Measurements from ENCODE around the gene LITAF.
"Not testable (repeated sequence)": the region's sequence is repeated elsewhere in the genome, so short reads cannot be mapped to it uniquely, and the experiment has no call there.

The LITAF gene

DNA sequence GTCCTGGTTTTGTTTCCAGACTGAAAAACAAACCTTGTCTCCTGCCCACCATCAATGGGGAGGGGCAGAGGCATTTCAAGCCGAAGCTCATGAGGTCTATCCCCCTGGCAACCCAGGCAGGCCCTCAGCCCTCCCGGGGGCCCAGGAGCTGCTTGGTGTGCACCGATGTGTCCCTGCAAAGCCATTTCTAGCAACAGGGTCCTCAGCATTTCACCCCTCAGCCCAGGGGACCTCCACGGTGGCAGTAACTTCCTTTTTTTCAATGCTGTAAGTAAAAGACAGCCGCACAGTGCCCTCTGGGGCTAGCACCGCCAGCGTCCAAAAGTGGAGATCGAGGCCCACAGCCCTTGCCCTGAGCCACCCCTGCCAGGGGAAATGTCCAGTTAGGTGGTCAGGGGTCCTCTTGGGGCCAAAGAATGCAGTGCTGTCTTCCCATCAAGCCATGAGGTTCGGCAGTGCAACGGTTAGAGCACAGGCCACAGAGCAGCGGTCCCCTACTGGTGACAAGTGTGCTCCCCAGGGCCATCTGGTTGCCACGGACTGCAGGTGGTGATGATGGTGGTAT lies 79.9 kb downstream of the LITAF start:
- no peaks in the 10 kb centered on the region for H3K4me1 ChIP-seq (ENCODE audit: control insufficient read depth, insufficient read depth, low read length)
- CTCF ChIA-PET: interaction anchor here (0.6 kb wide), 1 partner anchor 12 kb away, joined by 3 read pairs; no protein-coding TSS in a partner anchor
- no peaks in the 10 kb centered on the region for H3K36me3 ChIP-seq (ENCODE audit: control insufficient read depth in 2 of 2, insufficient read depth in 1 of 2, low read length in 2 of 2)
- POLR2A ChIA-PET: no interaction called here
- TF ChIP-seq ZNF624 (tag by site-specific recombination; IDR thresholded peaks at IDR 0.05) (no peak), ZNF768 (tag by site-specific recombination; IDR thresholded peaks at IDR 0.05) (no peak), ZNF561 (tag by site-specific recombination; IDR thresholded peaks at IDR 0.05; ENCODE audit: borderline replicate concordance) (no peak)
- TF ChIP-seq, protein P1, sequence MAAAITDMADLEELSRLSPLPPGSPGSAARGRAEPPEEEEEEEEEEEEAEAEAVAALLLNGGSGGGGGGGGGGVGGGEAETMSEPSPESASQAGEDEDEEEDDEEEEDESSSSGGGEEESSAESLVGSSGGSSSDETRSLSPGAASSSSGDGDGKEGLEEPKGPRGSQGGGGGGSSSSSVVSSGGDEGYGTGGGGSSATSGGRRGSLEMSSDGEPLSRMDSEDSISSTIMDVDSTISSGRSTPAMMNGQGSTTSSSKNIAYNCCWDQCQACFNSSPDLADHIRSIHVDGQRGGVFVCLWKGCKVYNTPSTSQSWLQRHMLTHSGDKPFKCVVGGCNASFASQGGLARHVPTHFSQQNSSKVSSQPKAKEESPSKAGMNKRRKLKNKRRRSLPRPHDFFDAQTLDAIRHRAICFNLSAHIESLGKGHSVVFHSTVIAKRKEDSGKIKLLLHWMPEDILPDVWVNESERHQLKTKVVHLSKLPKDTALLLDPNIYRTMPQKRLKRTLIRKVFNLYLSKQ (tag by site-specific recombination; IDR thresholded peaks at IDR 0.05; ENCODE audit: borderline replicate concordance): no peak
- TF ChIP-seq, protein P2, sequence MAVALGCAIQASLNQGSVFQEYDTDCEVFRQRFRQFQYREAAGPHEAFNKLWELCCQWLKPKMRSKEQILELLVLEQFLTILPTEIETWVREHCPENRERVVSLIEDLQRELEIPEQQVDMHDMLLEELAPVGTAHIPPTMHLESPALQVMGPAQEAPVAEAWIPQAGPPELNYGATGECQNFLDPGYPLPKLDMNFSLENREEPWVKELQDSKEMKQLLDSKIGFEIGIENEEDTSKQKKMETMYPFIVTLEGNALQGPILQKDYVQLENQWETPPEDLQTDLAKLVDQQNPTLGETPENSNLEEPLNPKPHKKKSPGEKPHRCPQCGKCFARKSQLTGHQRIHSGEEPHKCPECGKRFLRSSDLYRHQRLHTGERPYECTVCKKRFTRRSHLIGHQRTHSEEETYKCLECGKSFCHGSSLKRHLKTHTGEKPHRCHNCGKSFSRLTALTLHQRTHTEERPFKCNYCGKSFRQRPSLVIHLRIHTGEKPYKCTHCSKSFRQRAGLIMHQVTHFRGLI (tag by site-specific recombination; IDR thresholded peaks at IDR 0.05): no peak
- TF ChIP-seq, protein P3, sequence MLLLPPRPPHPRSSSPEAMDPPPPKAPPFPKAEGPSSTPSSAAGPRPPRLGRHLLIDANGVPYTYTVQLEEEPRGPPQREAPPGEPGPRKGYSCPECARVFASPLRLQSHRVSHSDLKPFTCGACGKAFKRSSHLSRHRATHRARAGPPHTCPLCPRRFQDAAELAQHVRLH (tag by site-specific recombination; IDR thresholded peaks at IDR 0.05): no peak
- TF ChIP-seq, protein P4, sequence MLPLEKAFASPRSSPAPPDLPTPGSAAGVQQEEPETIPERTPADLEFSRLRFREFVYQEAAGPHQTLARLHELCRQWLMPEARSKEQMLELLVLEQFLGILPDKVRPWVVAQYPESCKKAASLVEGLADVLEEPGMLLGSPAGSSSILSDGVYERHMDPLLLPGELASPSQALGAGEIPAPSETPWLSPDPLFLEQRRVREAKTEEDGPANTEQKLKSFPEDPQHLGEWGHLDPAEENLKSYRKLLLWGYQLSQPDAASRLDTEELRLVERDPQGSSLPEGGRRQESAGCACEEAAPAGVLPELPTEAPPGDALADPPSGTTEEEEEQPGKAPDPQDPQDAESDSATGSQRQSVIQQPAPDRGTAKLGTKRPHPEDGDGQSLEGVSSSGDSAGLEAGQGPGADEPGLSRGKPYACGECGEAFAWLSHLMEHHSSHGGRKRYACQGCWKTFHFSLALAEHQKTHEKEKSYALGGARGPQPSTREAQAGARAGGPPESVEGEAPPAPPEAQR (tag by site-specific recombination; IDR thresholded peaks at IDR 0.05): no peak
- H3K4me3 ChIP-seq (ENCODE audit: low read depth, low read length): no peak overlapping the region
- H3K27ac ChIP-seq (ENCODE audit: extremely low read depth, low read depth, low read length): no peak overlapping the region
- no peaks in the 10 kb centered on the region for H3K9me3 ChIP-seq (ENCODE audit: control insufficient read depth, insufficient read depth, low read depth, low read length)

DNA sequence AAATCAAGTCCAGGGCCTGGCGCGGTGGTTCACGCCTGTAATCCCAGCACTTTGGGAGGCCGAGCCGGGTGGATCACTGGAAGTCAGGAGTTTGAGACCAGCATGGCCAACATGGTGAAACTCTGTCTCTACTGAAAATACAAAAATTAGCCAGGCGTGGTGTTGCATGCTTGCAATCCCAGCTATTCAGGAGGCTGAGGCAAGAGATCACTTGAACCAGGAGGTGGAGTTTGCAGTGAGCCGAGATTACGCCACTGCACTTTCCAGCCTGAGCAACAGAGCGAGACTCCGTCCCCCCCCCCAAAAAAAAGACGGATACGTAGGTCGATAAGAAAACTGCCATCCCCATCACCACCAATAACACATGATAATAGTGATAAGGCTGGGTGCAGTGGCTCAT lies 82.5 kb downstream of the LITAF start:
- H3K4me3 ChIP-seq (ENCODE audit: low read depth, low read length); H3K4me1 ChIP-seq (ENCODE audit: control insufficient read depth, insufficient read depth, low read length); H3K36me3 ChIP-seq (ENCODE audit: control insufficient read depth in 2 of 2, insufficient read depth in 1 of 2, low read length in 2 of 2); H3K27ac ChIP-seq (ENCODE audit: extremely low read depth, low read depth, low read length); POLR2A ChIA-PET; H3K9me3 ChIP-seq (ENCODE audit: control insufficient read depth, insufficient read depth, low read depth, low read length): not testable (repeated sequence)
- CTCF ChIA-PET: interaction anchor here (0.7 to 0.8 kb wide), 2 partner anchors 19 to 632 kb away, joined by 4 read pairs; no protein-coding TSS in a partner anchor

DNA sequence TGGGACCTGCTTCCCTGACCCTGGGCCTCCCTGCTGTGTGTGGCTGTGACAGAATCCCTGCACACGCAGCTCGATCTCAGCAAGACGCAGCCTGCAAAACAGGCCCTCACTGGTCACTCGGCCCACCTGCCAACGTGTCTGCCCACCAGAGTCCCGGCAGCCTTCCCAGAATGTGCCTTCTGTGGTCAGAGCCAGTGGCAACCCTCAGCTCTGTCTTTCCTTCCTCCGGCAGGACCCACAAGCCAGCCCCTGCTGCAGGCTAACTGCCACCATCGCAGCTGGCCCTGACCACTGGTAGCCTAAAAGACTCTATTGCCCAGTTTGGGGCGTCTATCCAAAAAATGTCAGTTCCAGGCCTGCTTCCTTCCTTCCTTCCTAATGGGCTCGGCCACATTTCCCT lies 83.2 kb downstream of the LITAF start:
- Histone ChIP-seq H3K36me3 (ENCODE audit: control insufficient read depth in 2 of 2, insufficient read depth in 1 of 2, low read length in 2 of 2) (no peaks in the 10 kb centered on the region), H3K27ac (ENCODE audit: extremely low read depth, low read depth, low read length) (no peak overlapping the region), H3K9me3 (ENCODE audit: control insufficient read depth, insufficient read depth, low read depth, low read length) (no peaks in the 10 kb centered on the region), H3K4me3 (ENCODE audit: low read depth, low read length) (no peak overlapping the region), H3K4me1 (ENCODE audit: control insufficient read depth, insufficient read depth, low read length) (no peaks in the 10 kb centered on the region)
- ChIA-PET POLR2A (no interaction called here), CTCF (interaction anchor here (0.6 kb wide), 1 partner anchor 759 kb away, joined by 5 read pairs; no protein-coding TSS in a partner anchor)
- no peak for TF ChIP-seq ZNF366 (tag by site-specific recombination; conservative IDR thresholded peaks at IDR 0.05)
- TF ChIP-seq ZNF433 (tag by site-specific recombination; IDR thresholded peaks at IDR 0.05; ENCODE audit: low read depth): no peak
- no peak for TF ChIP-seq ZNF48 (tag by site-specific recombination; IDR thresholded peaks at IDR 0.05)
- no peak for TF ChIP-seq HOXA7 (CRISPR knock-in tag; IDR thresholded peaks at IDR 0.05; ENCODE audit: borderline replicate concordance)
- TF ChIP-seq SETDB1 (IDR thresholded peaks at IDR 0.05; ENCODE audit: insufficient read length, low read length): no peak
- TF ChIP-seq ZNF112 (tag by site-specific recombination; IDR thresholded peaks at IDR 0.05): no peak
- no peak for TF ChIP-seq ZNF670 (tag by site-specific recombination; IDR thresholded peaks at IDR 0.05; ENCODE audit: low read depth)
- TF ChIP-seq ZNF16 (tag by site-specific recombination; IDR thresholded peaks at IDR 0.05; ENCODE audit: low read depth): no peak
- no peak for TF ChIP-seq ZNF157 (tag by site-specific recombination; IDR thresholded peaks at IDR 0.05)
